Stomach (tissue), 9 donors: Measurements from ENCODE around the gene KCTD14. TPM values are rescaled to one million over a fixed set of nuclear protein-coding genes. Genes with fewer than 3 reads are reported as not detected.
"Not testable (repeated sequence)": the region's sequence is repeated elsewhere in the genome, so short reads cannot be mapped to it uniquely, and the experiment has no call there.

Experiments
- DNase-seq, 2 donors: peaks; one replicate each; pipeline versions ENCODE4 v3.0.0 to v3.0.0-alpha.2; 2013 to 2019
- H3K27ac ChIP-seq, 5 donors: fragments of 200-600 bp in 4 of 5; sonication (generic) in 4 of 5; one replicate each; pipeline ENCODE4 v1.5.1; 2013 to 2019; ENCODE audit warnings: mild to moderate bottlenecking in 1 of 5, moderate library complexity in 1 of 5
- H3K27me3 ChIP-seq, 3 donors: fragments of 200-600 bp; sonication (generic); one replicate each; pipeline ENCODE4 v1.5.1; 2017 to 2019; ENCODE audit warnings: mixed run types in 1 of 3
- H3K36me3 ChIP-seq, 4 donors: fragments of 200-600 bp; sonication (generic); 1 replicate in 3 of 4; 2 replicates in 1 of 4; pipeline ENCODE4 v1.5.1; 2016 to 2019
- H3K4me1 ChIP-seq, 4 donors: fragments of 200-600 bp; sonication (generic); one replicate each; pipeline ENCODE4 v1.5.1; 2016 to 2019
- H3K4me3 ChIP-seq, 4 donors: fragments of 200-600 bp; sonication (generic) in 3 of 4; one replicate each; pipeline ENCODE4 v1.5.1; 2016 to 2019; ENCODE audit warnings: mild to moderate bottlenecking in 1 of 4
- H3K9me3 ChIP-seq, 4 donors: fragments of 200-600 bp; sonication (generic); one replicate each; pipeline ENCODE4 v1.5.1; 2016 to 2019
- EP300 ChIP-seq: sonication (generic); formaldehyde crosslinking; IDR thresholded peaks from one replicate; pipeline ENCODE4 v1.6.1; 2017; ENCODE audit warnings: antibody characterized with exemption
- POLR2A ChIP-seq, 4 donors: fragments of 450-650 bp; IDR thresholded peaks; one replicate each; pipeline ENCODE4 v1.6.1; 2016; ENCODE audit warnings: antibody characterized with exemption in 4 of 4, control low read depth in 2 of 4, mild to moderate bottlenecking in 1 of 4, moderate library complexity in 1 of 4
- POLR2AphosphoS5 ChIP-seq, 3 donors: sonication (generic); formaldehyde crosslinking; IDR thresholded peaks; one replicate each; pipeline ENCODE4 v1.6.1; 2016; ENCODE audit warnings: antibody characterized with exemption in 3 of 3
- WGBS, 5 donors: extraction: QIAGEN DNeasy Blood & Tissue Kit in 3 of 5; methylation state at CpG; one replicate each; pipeline versions ENCODE4 v1.1.5 to v1.1.7; 2013 to 2018; 5-methylcytosine and 5-hydroxymethylcytosine counted together
- intact Hi-C: fragments of 100-400 bp; cut with DNase I; formaldehyde crosslinking; loops from one replicate; pipeline ENCODE4 v1.15.1; 2023; ENCODE audit warnings: low total_unique reads
- polyA plus RNA-seq, 3 donors: library from polyadenylated mRNA; stranded (reverse); fragments of 200-250 nt; gene quantifications; one replicate each; pipeline ENCODE4 v1.2.3, GENCODE V29; 2013
- total RNA-seq, 5 donors: library from RNA; depleted of rRNA; stranded (reverse); fragments of >200 nt; gene quantifications; one replicate each; pipeline versions ENCODE4 v1.1.0 to v1.2.3, GENCODE V29; 2014 to 2016
- TF ChIP-seq, protein P1 (sequence below), 7 experiments: fragments of 450-650 bp in 4 of 7; fragments of 200-600 bp in 3 of 7; sonication (generic) in 3 of 7; IDR thresholded peaks; one replicate each; pipeline ENCODE4 v1.5.1; 2016 to 2019; ENCODE audit warnings: antibody characterized with exemption in 7 of 7, control low read depth in 2 of 7, mild to moderate bottlenecking in 1 of 7
- donor health status: healthy with polysubstance abuse.
- donor health status: Bipolar disorder and iron deficiency.
- donor health status: healthy.

KCTD14 gene
- total and polyA plus RNA-seq, 8 donors = 2.3 to 62.0 (median 14.0) TPM

DNA sequence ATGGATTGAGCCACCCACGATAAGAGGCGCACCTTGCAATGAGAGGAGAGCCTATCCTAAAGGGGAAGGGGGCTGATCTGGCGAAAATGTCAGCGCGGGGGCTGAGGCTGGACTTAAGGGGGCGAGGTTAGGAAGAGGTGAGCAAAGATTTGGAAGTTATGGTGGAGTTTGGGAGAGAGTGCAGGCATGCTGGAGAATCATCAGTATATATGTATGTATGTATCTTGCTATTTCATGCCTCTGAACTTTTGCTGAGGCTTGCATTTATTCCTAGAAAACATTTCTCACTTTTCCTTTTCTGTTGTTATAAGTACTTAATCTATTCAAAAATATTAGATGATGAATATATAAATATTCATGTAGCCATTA, 23.4 kb upstream of the KCTD14 start:
- 17 to 26% (median 23%) methylated on average over 6 of the region's 6 CpGs for WGBS, 5 donors
- H3K27me3 ChIP-seq = no peaks in the 10 kb centered on the region
- H3K27ac ChIP-seq = peak overlapping the region in 3 of 5 donors; percentile 71 to 79 (median 79)
- no peaks in the 10 kb centered on the region for H3K9me3 ChIP-seq
- H3K36me3 ChIP-seq = no peaks in the 10 kb centered on the region
- no peak for DNase-seq
- intact Hi-C loops = no loop called here
- TF ChIP-seq POLR2A (IDR thresholded peaks at IDR 0.05) = no peak
- TF ChIP-seq, protein P1, sequence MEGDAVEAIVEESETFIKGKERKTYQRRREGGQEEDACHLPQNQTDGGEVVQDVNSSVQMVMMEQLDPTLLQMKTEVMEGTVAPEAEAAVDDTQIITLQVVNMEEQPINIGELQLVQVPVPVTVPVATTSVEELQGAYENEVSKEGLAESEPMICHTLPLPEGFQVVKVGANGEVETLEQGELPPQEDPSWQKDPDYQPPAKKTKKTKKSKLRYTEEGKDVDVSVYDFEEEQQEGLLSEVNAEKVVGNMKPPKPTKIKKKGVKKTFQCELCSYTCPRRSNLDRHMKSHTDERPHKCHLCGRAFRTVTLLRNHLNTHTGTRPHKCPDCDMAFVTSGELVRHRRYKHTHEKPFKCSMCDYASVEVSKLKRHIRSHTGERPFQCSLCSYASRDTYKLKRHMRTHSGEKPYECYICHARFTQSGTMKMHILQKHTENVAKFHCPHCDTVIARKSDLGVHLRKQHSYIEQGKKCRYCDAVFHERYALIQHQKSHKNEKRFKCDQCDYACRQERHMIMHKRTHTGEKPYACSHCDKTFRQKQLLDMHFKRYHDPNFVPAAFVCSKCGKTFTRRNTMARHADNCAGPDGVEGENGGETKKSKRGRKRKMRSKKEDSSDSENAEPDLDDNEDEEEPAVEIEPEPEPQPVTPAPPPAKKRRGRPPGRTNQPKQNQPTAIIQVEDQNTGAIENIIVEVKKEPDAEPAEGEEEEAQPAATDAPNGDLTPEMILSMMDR (IDR thresholded peaks at IDR 0.05) = peak in 1 of 7 experiments; percentile 51
- H3K4me1 ChIP-seq = peaks cover 11 to 21% (median 14%) of the 10 kb centered on the region in 4 donors
- H3K4me3 ChIP-seq = peak overlapping the region in 2 of 4 donors; percentile 44 to 50

DNA sequence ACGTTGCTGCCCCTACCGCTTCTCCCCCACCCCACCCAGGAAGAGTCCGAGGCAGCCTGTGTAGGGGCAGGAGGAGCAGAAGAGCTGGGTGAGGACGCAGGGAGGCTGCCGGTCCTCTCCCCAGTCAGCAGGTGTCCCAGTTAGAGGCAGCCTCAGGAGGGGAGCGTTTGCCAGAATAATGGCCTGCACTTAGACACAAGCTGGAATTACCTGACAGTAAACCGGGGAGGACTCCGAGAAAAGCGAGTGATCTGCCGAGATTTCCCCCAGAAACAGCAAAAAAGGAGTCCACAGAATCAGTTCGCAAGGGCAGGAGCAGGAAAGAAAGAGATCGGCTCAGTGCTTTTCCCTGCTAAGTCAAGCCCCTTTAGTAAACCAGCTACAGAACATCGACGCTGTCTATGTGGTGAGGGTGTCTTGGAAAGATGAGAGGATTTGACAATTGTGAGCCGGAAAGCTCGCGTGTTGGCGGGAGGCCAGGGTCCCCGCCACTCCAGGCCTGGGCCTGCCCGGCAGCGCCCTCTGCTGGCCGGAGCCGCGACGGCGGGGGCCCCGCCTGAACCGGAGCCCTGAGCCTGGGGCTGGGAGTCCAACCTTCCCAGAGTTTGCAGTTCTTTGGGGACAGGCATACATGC, 22.9 kb upstream of the KCTD14 start:
- WGBS, 5 donors = 1 to 6% (median 4%) methylated on average over 16 to 28 of the region's 28 CpGs
- intact Hi-C loops = no loop called here
- TF ChIP-seq, protein P1 (IDR thresholded peaks at IDR 0.05) = peak in 6 of 7 experiments; percentile 41 to 99 (median 94)
- TF ChIP-seq POLR2AphosphoS5 (IDR thresholded peaks at IDR 0.05) = peak; percentile 23 to 87 (median 75)
- no peak for TF ChIP-seq EP300
- Histone ChIP-seq H3K27me3 (no peaks in the 10 kb centered on the region), H3K36me3 (no peaks in the 10 kb centered on the region), H3K9me3 (no peaks in the 10 kb centered on the region), H3K4me1 (peaks cover 12 to 23% (median 14%) of the 10 kb centered on the region in 4 donors), H3K27ac (peak overlapping the region; percentile 71 to 83 (median 79)), H3K4me3 (peak overlapping the region; percentile 43 to 51 (median 47))
- peak; percentile 89 to 92 for DNase-seq

DNA sequence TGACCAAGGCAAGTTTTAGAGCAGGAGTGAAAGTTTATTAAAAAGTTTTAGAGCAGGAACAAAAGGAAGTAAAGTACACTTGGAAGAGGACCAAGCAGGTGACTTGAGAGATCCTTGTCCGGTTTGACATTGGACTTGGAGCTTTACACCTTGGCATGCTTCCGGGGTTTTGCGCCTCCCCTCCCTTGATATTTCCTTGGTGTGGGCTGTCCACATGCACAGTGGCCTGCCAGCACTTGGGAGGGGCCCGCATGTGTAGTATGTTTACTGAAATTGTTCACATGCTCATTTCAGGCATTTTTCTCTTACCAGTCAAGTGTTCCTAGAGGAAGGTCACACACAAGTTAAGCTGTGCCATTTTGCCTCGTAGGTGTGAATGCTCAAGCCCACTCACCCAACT, 21.6 kb upstream of the KCTD14 start:
- 22 to 71% (median 43%) methylated on average over 5 of the region's 5 CpGs for WGBS, 5 donors
- Histone ChIP-seq H3K36me3 (no peaks in the 10 kb centered on the region), H3K4me1 (peaks cover 23 to 36% (median 27%) of the 10 kb centered on the region in 4 donors), H3K4me3 (no peak overlapping the region), H3K27me3 (no peaks in the 10 kb centered on the region), H3K27ac (peak overlapping the region; percentile 71 to 83 (median 79)), H3K9me3 (no peaks in the 10 kb centered on the region)
- intact Hi-C loops = no loop called here
- DNase-seq = peak in 1 of 2 donors; percentile 95
- TF ChIP-seq EP300 = no peak
- TF ChIP-seq POLR2AphosphoS5 (IDR thresholded peaks at IDR 0.05) = peak in 2 of 3 donors; percentile 57 to 87
- TF ChIP-seq POLR2A (IDR thresholded peaks at IDR 0.05) = no peak
- TF ChIP-seq, protein P1 (IDR thresholded peaks at IDR 0.05) = no peak

- no peaks in the 10 kb centered on the region for H3K36me3 ChIP-seq
- H3K27me3 ChIP-seq = no peaks in the 10 kb centered on the region
- TF ChIP-seq EP300 = no peak
- TF ChIP-seq, protein P1 (IDR thresholded peaks at IDR 0.05) = no peak
- TF ChIP-seq POLR2AphosphoS5 (IDR thresholded peaks at IDR 0.05) = no peak
- no peak for TF ChIP-seq POLR2A (IDR thresholded peaks at IDR 0.05)
- intact Hi-C loops = no loop called here
- H3K4me3 ChIP-seq = no peak overlapping the region
- no peaks in the 10 kb centered on the region for H3K9me3 ChIP-seq
- no peak for DNase-seq
- H3K4me1 ChIP-seq = peaks cover 49 to 62% (median 53%) of the 10 kb centered on the region in 4 donors
- WGBS, 5 donors = 94 to 97% (median 95%) methylated on average over 14 of the region's 14 CpGs
- no peak overlapping the region for H3K27ac ChIP-seq
Measured at GRCh38 chr11:78041843-78042440, 18.9 kb upstream of the KCTD14 start.

GRCh38 chr11:78041380-78041719, 18.3 kb upstream of the KCTD14 start:
- intact Hi-C loops, H3K4me3 ChIP-seq, H3K27me3 ChIP-seq, H3K9me3 ChIP-seq, DNase-seq, H3K36me3 ChIP-seq: not testable (repeated sequence)
- WGBS, 5 donors = 93 to 99% (median 98%) methylated on average over 8 of the region's 8 CpGs
- peak overlapping the region in 1 of 5 donors; percentile 85 for H3K27ac ChIP-seq
- H3K4me1 ChIP-seq = peaks cover 53 to 64% (median 56%) of the 10 kb centered on the region in 4 donors
